Esophagus (tissue), 2 donors: ENCODE measurements around the gene TBX10. TPM values are rescaled to one million over a fixed set of nuclear protein-coding genes. Genes with fewer than 3 reads are reported as not detected.
"Not testable (repeated sequence)": the region's sequence is repeated elsewhere in the genome, so short reads cannot be mapped to it uniquely, and the experiment has no call there.

Experiments
- H3K27ac ChIP-seq, 2 donors: one replicate each; pipeline ENCODE4 v1.5.1; 2013; ENCODE audit warnings: low read depth in 2 of 2, mild to moderate bottlenecking in 2 of 2, inconsistent platforms in 1 of 2, low read length in 1 of 2, moderate library complexity in 1 of 2
- H3K27me3 ChIP-seq, 2 donors: one replicate each; pipeline ENCODE4 v1.6.1; 2013; ENCODE audit warnings: low read length in 2 of 2, control low read depth in 1 of 2, mild to moderate bottlenecking in 1 of 2; ENCODE audit not compliant: insufficient read depth in 2 of 2, control insufficient read depth in 1 of 2
- H3K36me3 ChIP-seq, 2 donors: one replicate each; pipeline ENCODE4 v1.6.1; 2013; ENCODE audit warnings: low read length in 1 of 2; ENCODE audit not compliant: control insufficient read depth in 2 of 2, insufficient read depth in 2 of 2
- H3K4me1 ChIP-seq, 2 donors: one replicate each; pipeline ENCODE4 v1.6.1; 2013; ENCODE audit warnings: low read length in 1 of 2; ENCODE audit not compliant: control insufficient read depth in 2 of 2, insufficient read depth in 2 of 2
- H3K4me3 ChIP-seq, 2 donors: one replicate each; pipeline ENCODE4 v1.5.1; 2013; ENCODE audit warnings: low read length in 2 of 2, mild to moderate bottlenecking in 2 of 2, low read depth in 1 of 2, moderate library complexity in 1 of 2
- H3K9me3 ChIP-seq, 2 donors: one replicate each; pipeline ENCODE4 v1.6.1; 2013; ENCODE audit warnings: mild to moderate bottlenecking in 2 of 2, low read depth in 1 of 2, low read length in 1 of 2, moderate library complexity in 1 of 2; ENCODE audit not compliant: control insufficient read depth in 2 of 2, insufficient read depth in 1 of 2
- WGBS, 2 donors: extraction: QIAGEN DNeasy Blood & Tissue Kit; methylation state at CpG; one replicate each; pipeline ENCODE4 v1.1.7; 2013; 5-methylcytosine and 5-hydroxymethylcytosine counted together
- polyA plus RNA-seq, 2 donors: library from polyadenylated mRNA; stranded (reverse); fragments of 200-250 nt; gene quantifications; one replicate each; pipeline ENCODE4 v1.2.3, GENCODE V29; 2013
- donor health status: healthy with polysubstance abuse.
- donor health status: Bipolar disorder and iron deficiency.

TBX10 gene
- not detected for polyA plus RNA-seq

- peaks cover 0 to 3% of the 10 kb centered on the region in 2 donors for H3K9me3 ChIP-seq
- no peak within 1 kb of the TSS for H3K4me3 ChIP-seq
- H3K27me3 ChIP-seq: no peaks in the 10 kb centered on the region
- 84 to 86% methylated on average over 18 of the region's 18 CpGs for WGBS, 2 donors
- H3K27ac ChIP-seq: no peak within 1 kb of the TSS
- H3K36me3 ChIP-seq: no peaks in the 10 kb centered on the region
- peaks cover 0 to 4% of the 10 kb centered on the region in 2 donors for H3K4me1 ChIP-seq
Observed at GRCh38 chr11:67639438-67639859, at the start of gene TBX10. Gene TBX10, minus strand, starts transcription at chr11:67639763. Its CDS starts 291 bp downstream, at chr11:67639472.

GRCh38 chr11:67689178-67689577, 49.6 kb upstream of the TBX10 start:
- Histone ChIP-seq H3K27ac (no peak overlapping the region), H3K4me3 (no peak overlapping the region), H3K27me3 (no peaks in the 10 kb centered on the region), H3K36me3 (no peaks in the 10 kb centered on the region), H3K4me1 (no peaks in the 10 kb centered on the region), H3K9me3 (no peaks in the 10 kb centered on the region)
- WGBS, 2 donors: 75 to 82% methylated on average over 4 of the region's 4 CpGs

GRCh38 chr11:67687986-67688385, 48.4 kb upstream of the TBX10 start:
- no peaks in the 10 kb centered on the region for H3K36me3 ChIP-seq
- H3K4me1 ChIP-seq: no peaks in the 10 kb centered on the region
- no peaks in the 10 kb centered on the region for H3K9me3 ChIP-seq
- no peaks in the 10 kb centered on the region for H3K27me3 ChIP-seq
- 78 to 96% methylated on average over 2 of the region's 2 CpGs for WGBS, 2 donors
- H3K4me3 ChIP-seq: no peak overlapping the region
- H3K27ac ChIP-seq: no peak overlapping the region

DNA sequence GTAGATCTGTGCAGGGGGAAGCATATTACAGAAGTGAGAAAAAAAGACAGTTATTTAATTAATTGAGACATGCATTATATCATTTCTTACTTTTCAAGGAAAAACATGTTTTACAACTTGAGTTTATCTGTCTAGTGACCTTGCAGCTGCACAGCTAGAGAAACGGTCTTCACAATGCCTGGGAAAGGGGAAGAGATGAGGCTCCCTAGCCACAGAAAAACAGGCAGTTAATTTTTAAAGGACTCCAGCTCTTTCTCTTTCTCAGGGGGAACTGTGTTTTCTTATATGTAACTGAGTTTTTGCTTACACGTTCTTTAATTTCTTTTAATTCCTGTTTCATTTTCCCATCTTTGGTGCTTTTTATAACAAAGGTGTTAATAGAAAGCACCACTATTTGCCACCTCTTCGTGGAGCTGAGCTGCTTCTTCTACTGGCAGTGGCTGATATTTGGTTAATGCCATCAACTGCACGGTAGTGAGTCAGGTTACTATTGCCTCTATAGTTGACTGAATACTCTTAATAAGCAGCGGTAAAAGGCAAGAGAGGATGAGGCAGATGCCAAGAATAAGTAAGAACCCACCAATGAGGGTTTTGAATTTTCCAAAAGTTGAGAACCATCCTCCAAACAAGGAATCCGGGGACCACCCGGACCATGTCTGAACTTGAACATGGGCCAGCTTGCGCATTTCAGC, 46.2 kb upstream of the TBX10 start:
- H3K27ac ChIP-seq, H3K4me1 ChIP-seq, H3K4me3 ChIP-seq, H3K27me3 ChIP-seq, H3K9me3 ChIP-seq, H3K36me3 ChIP-seq: not testable (repeated sequence)
- WGBS, 2 donors: 47 to 61% methylated on average over 8 of the region's 8 CpGs

DNA sequence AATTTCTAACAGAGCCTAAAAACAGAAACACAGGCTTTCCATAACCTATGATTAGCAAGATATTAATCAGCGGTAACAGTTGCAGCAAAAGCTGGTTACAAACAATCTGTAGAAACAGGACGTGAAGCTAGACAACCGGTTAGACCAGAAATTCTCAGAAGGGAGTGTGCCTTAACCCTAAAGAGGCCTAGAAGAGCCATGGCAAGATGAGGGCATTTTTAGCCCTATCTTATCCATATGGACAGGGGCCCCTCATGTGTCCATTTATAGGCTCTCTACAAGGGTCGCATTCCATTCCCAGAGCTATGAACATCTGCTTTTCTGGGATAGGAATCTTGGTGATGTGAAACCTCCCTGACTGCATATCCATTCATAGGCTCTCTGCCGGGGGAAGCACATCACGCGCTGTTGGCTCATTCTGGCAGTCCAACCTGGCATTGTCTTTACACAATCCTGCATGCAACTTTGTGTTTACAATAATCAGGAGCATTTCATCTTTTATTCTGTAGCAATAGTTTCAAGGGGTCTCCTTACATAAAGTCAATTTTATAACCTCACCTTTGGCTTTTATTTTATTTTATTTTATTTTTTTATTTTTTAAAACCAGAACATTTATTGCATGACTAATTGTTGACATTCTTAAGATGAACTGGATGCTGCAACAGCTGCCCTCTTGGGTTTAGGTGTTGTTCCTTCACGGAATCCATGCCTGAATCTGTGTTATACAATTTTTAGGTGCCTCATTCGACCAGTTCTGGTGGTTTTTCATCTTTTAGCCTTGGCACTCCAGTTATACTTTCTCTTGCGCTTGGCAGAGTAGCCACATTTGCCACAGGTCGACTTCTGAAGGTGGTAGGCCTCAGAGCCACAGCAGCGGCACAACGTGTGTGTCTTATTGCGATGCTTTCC, 42.8 kb upstream of the TBX10 start:
- 59 to 64% methylated on average over 14 of the region's 14 CpGs for WGBS, 2 donors
- not testable (repeated sequence) for H3K36me3 ChIP-seq

GRCh38 chr11:67680696-67681470, 41.3 kb upstream of the TBX10 start:
- H3K27ac ChIP-seq: peak overlapping the region in 1 of 2 donors; percentile 40
- peaks cover 0 to 2% of the 10 kb centered on the region in 2 donors for H3K4me1 ChIP-seq
- WGBS, 2 donors: 70 to 81% methylated on average over 3 of the region's 3 CpGs
- no peaks in the 10 kb centered on the region for H3K27me3 ChIP-seq
- no peaks in the 10 kb centered on the region for H3K9me3 ChIP-seq
- H3K4me3 ChIP-seq: no peak overlapping the region
- H3K36me3 ChIP-seq: no peaks in the 10 kb centered on the region

More for the DNA sequence above, 42.8 kb upstream of the TBX10 start:
- H3K4me1 ChIP-seq, H3K9me3 ChIP-seq, H3K4me3 ChIP-seq, H3K27me3 ChIP-seq: not testable (repeated sequence)
- H3K27ac ChIP-seq: peak overlapping the region in 1 of 2 donors; percentile 86

- Histone ChIP-seq H3K4me3 (no peak overlapping the region), H3K27ac (peak overlapping the region; percentile 58 to 92), H3K9me3 (no peaks in the 10 kb centered on the region), H3K36me3 (peaks cover 0 to 5% of the 10 kb centered on the region in 2 donors), H3K27me3 (no peaks in the 10 kb centered on the region), H3K4me1 (peaks cover 0 to 19% of the 10 kb centered on the region in 2 donors)
- 77% methylated on average over 12 of the region's 12 CpGs for WGBS, 2 donors
Observed at GRCh38 chr11:67675058-67675747, 35.6 kb upstream of the TBX10 start.

DNA sequence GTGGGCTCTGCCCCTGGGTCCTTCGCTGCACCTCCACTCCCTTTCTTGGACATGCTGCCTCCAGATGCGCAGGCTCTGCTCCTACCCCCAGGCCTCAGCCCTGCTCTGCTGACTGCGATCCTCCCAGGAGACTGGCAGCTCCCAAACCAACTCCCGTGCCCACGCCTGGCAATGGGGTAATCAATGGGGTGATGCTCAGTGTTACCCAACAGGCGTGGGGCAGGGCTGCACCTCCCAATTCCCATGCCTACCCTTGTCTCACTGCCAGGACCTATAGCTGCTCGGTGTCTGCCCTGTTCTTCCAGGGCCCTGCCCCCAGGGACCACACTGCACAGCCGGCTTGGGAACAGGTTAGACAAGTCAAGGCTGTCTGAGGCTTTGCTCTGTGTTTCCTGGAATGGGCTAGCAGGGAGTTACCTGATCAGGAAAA, 34.9 kb upstream of the TBX10 start, which contains the start of gene ALDH3B2:
TSS of gene ALDH3B2 (minus strand) at position 182 of the 430 bp plus-strand sequence. CDS start 7,688 bp downstream, outside the sequence.
- peak within 1 kb of the TSS; percentile 77 to 92 for H3K27ac ChIP-seq
- no peaks in the 10 kb centered on the region for H3K9me3 ChIP-seq
- no peaks in the 10 kb centered on the region for H3K27me3 ChIP-seq
- H3K36me3 ChIP-seq: peaks cover 0 to 5% of the 10 kb centered on the region in 2 donors
- peaks cover 0 to 19% of the 10 kb centered on the region in 2 donors for H3K4me1 ChIP-seq
- H3K4me3 ChIP-seq: peak within 1 kb of the TSS; percentile 60 to 67
- 51 to 62% methylated on average over 8 of the region's 8 CpGs for WGBS, 2 donors
